A549 (cell line): ENCODE results near the gene SUMO2. TPM values are rescaled to one million over a fixed set of nuclear protein-coding genes. Genes with fewer than 3 reads are reported as not detected.

Experiments used
- ATAC-seq, 2 experiments: fragments of 200-7000 bp in 1 of 2; fragments of >200 bp in 1 of 2; cut with Nextera tagmentation in 1 of 2; cut with Tn5 transposase in 1 of 2; 3 replicates each; pipeline versions ENCODE4 v1.8.0 to v1.9.1; 2018 to 2020; ENCODE audit warnings: mild to moderate bottlenecking in 1 of 2, moderate library complexity in 1 of 2
- CTCF ChIA-PET: fragments of 300-600 bp; sonication (Branson Sonifier 250); formaldehyde crosslinking; extraction: SDS; loops from one replicate; lab custom pipeline; 2021; ENCODE audit warnings: antibody characterized with exemption, inconsistent platforms; lab: Yijun Ruan, JAX
- POLR2A ChIA-PET: fragments of 350-600 bp; formaldehyde crosslinking; extraction: SDS; loops from one replicate; lab custom pipeline; 2021; ENCODE audit warnings: antibody characterized with exemption, inconsistent platforms; lab: Yijun Ruan, JAX
- DNase-seq, 2 experiments: peaks; one replicate each; pipeline versions ENCODE4 v3.0.0 to v3.0.0-alpha.2; 2011 to 2016; ENCODE audit warnings: low read depth in 1 of 2, low spot score in 1 of 2
- FAIRE-seq: peaks from 2 replicates; lab custom pipeline; 2011; peaks lifted over from hg19 to GRCh38; lab: Jason Lieb, UNC
- H3K27ac ChIP-seq, 2 experiments: fragments of >200 bp; sonication (Bioruptor Twin); formaldehyde crosslinking; 3 replicates each; pipeline ENCODE4 v1.5.1; 2016 to 2017
- H3K4me1 ChIP-seq: fragments of >200 bp; sonication (Bioruptor Twin); formaldehyde crosslinking; 3 replicates; pipeline ENCODE4 v1.6.1; 2016
- H3K4me2 ChIP-seq: fragments of >200 bp; sonication (Bioruptor Twin); formaldehyde crosslinking; 3 replicates; pipeline ENCODE4 v1.6.1; 2016
- H3K4me3 ChIP-seq: fragments of >200 bp; sonication (Bioruptor Twin); formaldehyde crosslinking; 3 replicates; pipeline ENCODE4 v1.5.1; 2016
- H3K9me3 ChIP-seq: fragments of >200 bp; sonication (Bioruptor Twin); formaldehyde crosslinking; 3 replicates; pipeline ENCODE4 v1.6.1; 2016
- BHLHE40 ChIP-seq: IDR thresholded peaks from 2 replicates; pipeline ENCODE4 v1.6.1; 2012; ENCODE audit warnings: low read depth, low read length, inconsistent platforms
- CHD2 ChIP-seq: fragments of 150-350 bp; IDR thresholded peaks from 2 replicates; pipeline ENCODE4 v1.6.1; 2014; ENCODE audit warnings: low read length; ENCODE audit not compliant: partially characterized antibody
- CHD4 ChIP-seq: fragments of 200-600 bp; sonication (generic); IDR thresholded peaks from 2 replicates; pipeline ENCODE4 v1.6.1; 2016; ENCODE audit warnings: antibody characterized with exemption, mild to moderate bottlenecking, borderline replicate concordance
- EP300 ChIP-seq, 2 experiments: fragments of >200 bp; sonication (Bioruptor Twin); formaldehyde crosslinking; IDR thresholded peaks; 2 replicates in 1 of 2; 3 replicates in 1 of 2; pipeline ENCODE4 v1.6.1; 2016 to 2017
- FOXS1 ChIP-seq: fragments of 250-450 bp; sonication (Bioruptor Pico); IDR thresholded peaks from 2 replicates; pipeline ENCODE4 v1.5.0; 2020; ENCODE audit warnings: mild to moderate bottlenecking, moderate library complexity
- HOXB13 ChIP-seq: fragments of 250-450 bp; sonication (Bioruptor Pico); IDR thresholded peaks from 2 replicates; pipeline ENCODE4 v1.5.0; 2020; ENCODE audit warnings: low read depth, mild to moderate bottlenecking, moderate library complexity
- HOXB5 ChIP-seq: fragments of 250-450 bp; sonication (Bioruptor Pico); IDR thresholded peaks from 2 replicates; pipeline ENCODE4 v1.5.0; 2020; ENCODE audit warnings: mild to moderate bottlenecking, moderate library complexity
- JUN ChIP-seq, 2 experiments: fragments of >200 bp; sonication (Bioruptor Twin); formaldehyde crosslinking; IDR thresholded peaks; 2 replicates in 1 of 2; 3 replicates in 1 of 2; pipeline ENCODE4 v1.6.1; 2016 to 2017
- NFE2L2 ChIP-seq: fragments of 150-350 bp; conservative IDR thresholded peaks from 2 replicates; pipeline ENCODE4 v1.6.1; 2014; ENCODE audit warnings: low read length
- PHF8 ChIP-seq: fragments of 200-600 bp; sonication (generic); IDR thresholded peaks from 2 replicates; pipeline ENCODE4 v1.6.1; 2016; ENCODE audit warnings: low read depth, mild to moderate bottlenecking, antibody characterized with exemption, moderate library complexity, borderline replicate concordance
- POLR2AphosphoS2 ChIP-seq: conservative IDR thresholded peaks from 2 replicates; pipeline ENCODE4 v1.6.1; 2012; ENCODE audit warnings: low read length, improper control_type of control experiment, inconsistent platforms
- RARB ChIP-seq: fragments of 250-450 bp; sonication (Bioruptor Pico); IDR thresholded peaks from 2 replicates; pipeline ENCODE4 v1.8.0; 2021; ENCODE audit warnings: mild to moderate bottlenecking, moderate library complexity
- RNF2 ChIP-seq: fragments of 200-600 bp; sonication (generic); IDR thresholded peaks from 2 replicates; pipeline ENCODE4 v1.6.1; 2016; ENCODE audit warnings: low read depth, mild to moderate bottlenecking, antibody characterized with exemption, moderate library complexity, borderline replicate concordance
- TP53 ChIP-seq: fragments of 250-450 bp; sonication (Bioruptor Pico); IDR thresholded peaks from 2 replicates; pipeline ENCODE4 v1.5.0; 2021; ENCODE audit warnings: mild to moderate bottlenecking, moderate library complexity
- WGBS: methylation state at CpG from one replicate; pipeline ENCODE4 v1.1.6; 2017; ENCODE audit errors: missing lambda C conversion rate; 5-methylcytosine and 5-hydroxymethylcytosine counted together
- polyA plus RNA-seq, 4 experiments: library from polyadenylated mRNA; depleted of rRNA in 3 of 4; stranded (reverse); fragments of >200 nt; fragmentation: RNase III in 1 of 4; extraction: RNeasy Plus Mini Kit Qiagen cat#74134 plus additional on column Dnase treatment in 1 of 4; gene quantifications; 2 replicates in 3 of 4; 3 replicates in 1 of 4; pipeline ENCODE4 v1.2.3, GENCODE V29; 2011 to 2017
- TF ChIP-seq, protein P1 (sequence below): IDR thresholded peaks from 2 replicates; pipeline ENCODE4 v1.6.1; 2012
- TF ChIP-seq, protein P2 (sequence below): fragments of 250-450 bp; sonication (Bioruptor Pico); IDR thresholded peaks from 2 replicates; pipeline ENCODE4 v1.5.0; 2020; ENCODE audit warnings: low read depth, mild to moderate bottlenecking, moderate library complexity

The SUMO2 gene
- polyA plus RNA-seq, 2 of the 4 experiments (the other 2 are of a cell fraction) = 525 to 545 TPM

DNA sequence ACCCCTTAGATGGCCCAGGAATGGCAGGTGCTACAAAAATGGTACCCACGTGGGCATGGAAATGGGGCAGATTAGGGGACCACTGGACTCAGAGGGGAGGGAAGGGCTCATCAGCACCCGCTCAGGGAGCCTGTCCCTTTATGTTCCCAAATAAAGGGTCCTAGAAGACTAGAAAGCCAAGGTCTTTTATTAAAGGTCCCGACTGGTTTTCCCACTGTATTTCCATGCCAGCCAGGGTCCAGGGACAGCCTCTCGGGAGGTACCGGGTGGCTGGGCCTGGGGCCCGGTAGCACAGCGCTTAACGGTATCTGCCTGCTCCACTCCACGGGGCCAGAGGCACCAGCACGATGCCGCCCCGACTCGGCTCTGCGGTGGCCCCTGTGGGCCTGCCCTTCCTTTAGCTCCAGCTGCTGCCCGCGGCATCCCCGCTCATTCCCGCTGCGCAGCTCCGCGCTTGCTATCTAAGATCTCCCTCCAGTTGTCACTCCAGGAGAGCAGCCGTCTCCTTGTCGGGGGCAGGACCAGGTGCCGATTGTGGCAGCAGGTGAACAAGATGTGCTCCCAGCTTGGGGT is 52.6 kb downstream of the SUMO2 start:
- no peak for DNase-seq
- Histone ChIP-seq H3K27ac (peak overlapping the region; percentile 97), H3K4me1 (peaks cover 53% of the 10 kb centered on the region)
- WGBS = 70% methylated on average over 24 of the region's 24 CpGs
- ATAC-seq = no peak
- POLR2A ChIA-PET = interaction anchor here (1.0 to 7.0 kb wide), 6 partner anchors 7 to 72 kb away, joined by 3 to 70 read pairs (median 9); no protein-coding TSS in a partner anchor
- TF ChIP-seq JUN (IDR thresholded peaks at IDR 0.05) (peak in 1 of 2 experiments; percentile 13; a peak in 1 of 5 replicates), TP53 (CRISPR knock-in tag) (no peak)
- TF ChIP-seq, all 56 proteins: peak for 1
- peak overlapping the region; percentile 87 for H3K4me2 ChIP-seq
- no peaks in the 10 kb centered on the region for H3K9me3 ChIP-seq
- FAIRE-seq = no peak
- CTCF ChIA-PET = interaction anchor here (1.4 to 62.2 kb wide), 16 partner anchors 15 to 181 kb away, joined by 3 to 3429 read pairs (median 11); partner anchors contain the start of genes ARMC7, ATP5PD, CDR2L and JPT1
- peak overlapping the region; percentile 89 for H3K4me3 ChIP-seq

DNA sequence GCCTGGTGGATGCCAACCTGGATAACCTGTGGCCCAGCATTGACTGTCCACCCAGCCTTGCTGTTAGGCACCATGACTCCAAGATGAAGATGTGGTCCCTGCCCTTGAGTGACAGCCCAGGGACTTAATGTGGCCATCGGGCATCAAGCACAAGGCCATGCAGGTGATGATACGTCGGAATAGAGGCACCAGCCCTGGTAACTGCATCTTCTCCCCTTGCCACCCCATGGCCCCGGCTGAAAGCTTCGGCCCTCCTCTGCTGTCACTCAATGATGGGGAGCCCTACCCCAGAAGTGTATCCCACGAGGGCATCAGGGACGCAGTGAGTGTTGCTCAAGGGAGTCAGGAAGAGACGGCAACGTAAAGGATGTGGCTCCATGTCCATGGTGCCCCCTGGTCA is 53.2 kb downstream of the SUMO2 start:
- Histone ChIP-seq H3K27ac (peak overlapping the region in 1 of 2 experiments; percentile 97; a peak in 3 of 6 replicates), H3K9me3 (no peaks in the 10 kb centered on the region), H3K4me2 (peak overlapping the region; percentile 87), H3K4me1 (peaks cover 58% of the 10 kb centered on the region), H3K4me3 (no peak overlapping the region)
- ATAC-seq (no peak), DNase-seq (no peak), FAIRE-seq (no peak)
- WGBS = 92% methylated on average over 9 of the region's 9 CpGs
- ChIA-PET POLR2A (interaction anchor here (0.8 to 7.0 kb wide), 3 partner anchors 13 to 17 kb away, joined by 3 to 70 read pairs (median 4); no protein-coding TSS in a partner anchor), CTCF (interaction anchor here (1.9 to 62.2 kb wide), 8 partner anchors 15 to 168 kb away, joined by 6 to 3429 read pairs (median 25); partner anchors contain the start of genes ARMC7, ATP5PD, KCTD2 and NUP85)
- TF ChIP-seq POLR2AphosphoS2 (no peak; the same call in 1 of the 2 replicates), CHD2 (no peak), BHLHE40 (no peak), CHD4 (no peak), EP300 (IDR thresholded peaks at IDR 0.05) (no peak), PHF8 (no peak), RNF2 (no peak), FOXS1 (no peak), HOXB13 (CRISPR knock-in tag) (no peak), TP53 (CRISPR knock-in tag) (no peak), HOXB5 (CRISPR knock-in tag) (no peak), NFE2L2 (no peak)
- TF ChIP-seq, protein P1, sequence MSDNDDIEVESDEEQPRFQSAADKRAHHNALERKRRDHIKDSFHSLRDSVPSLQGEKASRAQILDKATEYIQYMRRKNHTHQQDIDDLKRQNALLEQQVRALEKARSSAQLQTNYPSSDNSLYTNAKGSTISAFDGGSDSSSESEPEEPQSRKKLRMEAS = no peak
- TF ChIP-seq, protein P2, sequence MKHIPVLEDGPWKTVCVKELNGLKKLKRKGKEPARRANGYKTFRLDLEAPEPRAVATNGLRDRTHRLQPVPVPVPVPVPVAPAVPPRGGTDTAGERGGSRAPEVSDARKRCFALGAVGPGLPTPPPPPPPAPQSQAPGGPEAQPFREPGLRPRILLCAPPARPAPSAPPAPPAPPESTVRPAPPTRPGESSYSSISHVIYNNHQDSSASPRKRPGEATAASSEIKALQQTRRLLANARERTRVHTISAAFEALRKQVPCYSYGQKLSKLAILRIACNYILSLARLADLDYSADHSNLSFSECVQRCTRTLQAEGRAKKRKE (CRISPR knock-in tag) = no peak

DNA sequence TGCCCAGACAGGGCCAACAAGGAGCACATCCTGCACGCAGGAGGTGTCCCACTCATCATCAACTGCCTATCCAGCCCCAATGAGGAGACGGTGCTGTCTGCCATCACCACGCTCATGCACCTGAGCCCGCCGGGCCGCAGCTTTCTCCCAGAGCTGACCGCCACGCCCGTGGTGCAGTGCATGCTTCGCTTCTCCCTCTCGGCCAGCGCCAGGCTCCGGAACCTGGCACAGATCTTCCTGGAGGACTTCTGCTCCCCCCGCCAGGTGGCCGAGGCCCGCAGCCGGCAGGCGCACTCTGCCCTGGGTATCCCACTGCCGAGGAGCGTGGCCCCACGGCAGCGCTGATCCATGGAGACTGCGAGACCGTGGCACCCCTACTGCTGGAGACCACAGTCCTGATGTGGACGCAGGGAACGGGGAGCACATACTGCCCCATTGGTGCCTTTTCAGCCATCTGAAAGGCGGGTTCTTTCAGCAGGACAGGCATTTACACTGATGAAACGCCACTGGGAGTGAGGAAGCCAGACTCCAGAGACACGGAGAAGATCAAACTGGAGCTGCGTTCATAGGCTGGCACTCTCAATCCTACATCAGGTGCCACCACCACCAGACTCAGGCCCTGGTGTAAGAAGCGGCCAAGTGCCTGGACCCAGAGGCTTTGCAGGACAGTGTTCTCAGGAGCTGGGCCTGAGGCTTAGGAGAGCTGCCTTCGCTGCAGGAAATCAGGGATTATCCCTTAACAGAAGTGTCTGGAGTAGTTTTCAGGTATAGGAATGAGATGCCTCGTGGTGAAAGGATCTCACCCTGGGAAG is 53.9 kb downstream of the SUMO2 start:
- Histone ChIP-seq H3K9me3 (no peaks in the 10 kb centered on the region), H3K27ac (peak overlapping the region in 1 of 2 experiments; percentile 97; a peak in 3 of 6 replicates), H3K4me3 (no peak overlapping the region), H3K4me1 (peaks cover 63% of the 10 kb centered on the region), H3K4me2 (no peak overlapping the region)
- FAIRE-seq (no peak), DNase-seq (no peak), ATAC-seq (no peak)
- TF ChIP-seq RARB (CRISPR knock-in tag) = no peak
- peak in 1 of 2 experiments; percentile 17; a peak in 1 of 5 replicates for TF ChIP-seq JUN (IDR thresholded peaks at IDR 0.05)
- TF ChIP-seq, protein P1 = 0 out of 2 replicates have a peak, but pooled peaks have one; percentile 1
- TF ChIP-seq POLR2AphosphoS2 = peak; percentile 76
- 92% methylated on average over 33 of the region's 33 CpGs for WGBS
- POLR2A ChIA-PET = interaction anchor here (0.8 to 7.0 kb wide), 2 partner anchors 15 to 17 kb away, joined by 4 to 70 read pairs; no protein-coding TSS in a partner anchor
- CTCF ChIA-PET = interaction anchor here (1.1 to 62.2 kb wide), 7 partner anchors 8 to 168 kb away, joined by 3 to 3429 read pairs (median 23); partner anchors contain the start of genes ARMC7, ATP5PD, KCTD2 and NUP85
